Ramos (cell line): Measurements from ENCODE around the gene TSHZ2.

Source experiments
- in situ Hi-C: fragments of 300-500 bp; cut with MboI; formaldehyde crosslinking; loops from one replicate; pipeline ENCODE4 v1.14.3; 2022; ENCODE audit warnings: low sequenced_read_pairs; ENCODE audit not compliant: unreplicated experiment

Gene TSHZ2

DNA sequence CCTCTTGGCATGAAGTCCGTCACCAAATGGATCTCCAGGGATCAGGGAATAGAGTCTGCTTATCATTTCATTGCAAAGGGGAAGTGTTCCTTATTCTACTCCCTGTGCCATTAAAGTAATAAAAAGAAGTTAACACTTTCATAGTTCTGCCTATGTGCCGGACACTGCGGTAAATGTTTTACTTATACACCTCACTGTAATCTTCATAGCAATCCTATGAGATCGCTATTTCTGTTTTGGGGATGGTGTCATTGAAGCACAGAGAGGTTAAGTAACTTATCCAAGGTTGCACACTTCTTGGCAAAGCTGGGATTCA, 177.7 kb downstream of the TSHZ2 start:
- in situ Hi-C loops: no loop called here

GRCh38 chr20:53150532-53150931, 178.4 kb downstream of the TSHZ2 start:
- in situ Hi-C loops: no loop called here

- in situ Hi-C loops: no loop called here
Measured at GRCh38 chr20:53152228-53152627, 180.1 kb downstream of the TSHZ2 start.

- in situ Hi-C loops: no loop called here
Measured at GRCh38 chr20:53154540-53154939, 182.4 kb downstream of the TSHZ2 start.

DNA sequence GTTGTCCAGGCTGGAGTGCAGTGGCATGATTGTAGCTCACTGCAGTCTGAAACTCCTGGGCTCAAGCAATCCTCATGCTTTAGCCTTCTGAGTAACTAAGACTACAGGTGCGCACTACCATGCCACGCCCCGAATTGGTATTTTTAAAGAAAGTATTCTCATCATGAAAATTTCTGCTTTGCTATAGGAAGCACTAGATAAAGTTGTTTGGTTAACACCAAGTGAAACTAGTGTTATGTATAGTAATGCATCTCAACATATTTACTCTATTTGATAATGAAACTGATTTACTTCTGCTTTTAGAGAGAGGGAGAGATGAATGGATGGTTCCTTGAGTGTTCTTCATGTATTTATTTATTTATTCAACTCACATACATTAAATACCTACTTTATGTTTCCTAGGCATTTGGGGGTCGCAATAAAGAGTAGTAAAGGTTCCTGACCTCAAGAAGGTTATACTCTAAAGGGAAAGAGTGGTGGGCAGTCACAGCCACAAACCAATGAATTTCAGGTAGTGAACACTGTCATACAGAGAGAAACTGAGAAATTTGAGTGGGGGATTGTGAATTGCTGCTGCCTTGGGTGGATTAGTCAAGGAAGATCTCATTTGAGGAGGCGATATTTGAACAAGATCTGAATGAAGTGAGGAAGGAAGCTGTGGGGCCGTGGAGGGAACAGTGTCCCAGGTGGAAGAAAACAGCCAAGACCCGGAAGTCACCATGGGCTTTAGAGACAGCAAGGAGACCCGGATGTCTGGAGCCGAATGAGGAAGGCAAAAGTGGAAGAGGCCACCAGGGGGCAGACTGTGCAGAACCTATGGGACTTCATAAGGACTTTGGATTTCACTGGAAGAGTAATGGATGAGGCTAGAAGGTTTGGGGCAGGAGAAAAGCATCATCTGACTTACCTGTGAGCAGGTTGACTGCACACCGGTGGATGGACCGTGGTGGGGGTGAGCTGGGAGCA, 185.6 kb downstream of the TSHZ2 start:
- in situ Hi-C loops: no loop called here

DNA sequence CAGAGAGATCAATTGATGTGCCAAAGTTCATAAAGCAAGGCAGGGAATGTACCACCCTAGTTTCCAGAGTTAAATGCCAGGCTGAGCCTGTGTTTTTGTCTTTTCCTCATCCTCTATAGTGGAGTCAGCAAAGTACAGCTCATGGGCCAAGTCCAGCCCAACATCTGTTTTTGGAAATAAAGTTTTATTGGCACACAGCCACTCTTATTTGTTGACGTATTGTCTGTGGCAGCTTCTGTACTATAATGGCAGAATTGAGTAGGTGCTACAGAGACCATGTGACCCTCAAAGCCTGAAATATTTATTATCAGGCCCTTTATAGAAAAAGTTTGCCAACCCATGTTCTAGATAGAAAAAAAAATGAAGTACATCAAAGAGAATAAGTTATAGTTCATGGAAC, 187.0 kb downstream of the TSHZ2 start:
- in situ Hi-C loops: no loop called here

DNA sequence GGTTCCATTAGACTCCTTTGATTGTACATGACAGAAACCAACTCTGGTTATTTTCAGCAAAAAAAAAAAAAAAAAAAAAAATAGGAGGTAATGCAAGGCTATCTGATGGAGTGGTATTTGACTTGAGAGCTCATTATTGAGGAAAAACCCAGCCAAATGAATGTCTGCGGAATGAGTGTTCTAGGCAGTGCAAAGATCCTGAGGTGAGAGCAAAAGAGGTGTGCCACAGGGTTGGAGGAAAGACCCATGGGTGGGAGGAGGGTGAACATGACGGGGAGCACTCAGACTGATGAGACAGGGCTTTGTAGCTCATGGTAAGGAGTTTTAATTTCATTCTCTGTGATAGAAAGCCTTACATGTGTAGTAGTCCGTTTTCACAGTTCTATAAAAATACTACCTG, 188.9 kb downstream of the TSHZ2 start:
- in situ Hi-C loops: no loop called here

- in situ Hi-C loops: no loop called here
Measured at GRCh38 chr20:53161473-53161872, 189.3 kb downstream of the TSHZ2 start.

DNA sequence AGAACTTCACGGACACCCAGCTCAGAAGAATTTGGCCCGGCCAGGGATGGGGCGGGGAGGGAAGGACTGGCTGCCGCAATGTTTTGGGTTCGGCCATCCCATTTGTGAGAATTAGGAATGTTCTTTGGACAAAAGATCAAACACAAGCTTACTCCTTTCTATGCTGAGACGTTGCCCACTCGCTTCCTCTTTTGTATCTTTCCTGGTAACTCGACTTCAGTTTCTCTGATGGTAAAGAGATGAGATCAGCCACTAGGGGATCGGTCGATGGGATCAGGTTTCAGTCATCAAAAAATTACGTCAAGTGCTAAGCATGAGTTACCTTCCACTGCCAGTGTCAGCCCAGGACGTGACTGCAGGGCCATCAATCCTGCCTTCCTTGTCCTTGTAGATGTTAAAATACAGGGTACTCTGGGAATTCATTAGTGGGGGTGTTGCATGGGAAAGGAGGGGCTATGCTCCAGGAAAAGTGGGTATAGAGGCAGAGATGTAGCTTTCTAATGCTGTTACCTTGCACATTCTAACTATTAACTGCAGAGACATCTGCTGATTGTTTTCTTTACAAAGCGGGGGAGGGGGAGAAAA, 190.2 kb downstream of the TSHZ2 start:
- in situ Hi-C loops: no loop called here

GRCh38 chr20:53163486-53163885, 191.3 kb downstream of the TSHZ2 start:
- in situ Hi-C loops: no loop called here

- in situ Hi-C loops: no loop called here
Measured at GRCh38 chr20:53164072-53164471, 191.9 kb downstream of the TSHZ2 start.

- in situ Hi-C loops: no loop called here
Measured at GRCh38 chr20:53165452-53165851, 193.3 kb downstream of the TSHZ2 start.

- in situ Hi-C loops: no loop called here
Measured at GRCh38 chr20:53168491-53168890, 196.3 kb downstream of the TSHZ2 start.

GRCh38 chr20:53170196-53170595, 198.0 kb downstream of the TSHZ2 start:
- in situ Hi-C loops: no loop called here

DNA sequence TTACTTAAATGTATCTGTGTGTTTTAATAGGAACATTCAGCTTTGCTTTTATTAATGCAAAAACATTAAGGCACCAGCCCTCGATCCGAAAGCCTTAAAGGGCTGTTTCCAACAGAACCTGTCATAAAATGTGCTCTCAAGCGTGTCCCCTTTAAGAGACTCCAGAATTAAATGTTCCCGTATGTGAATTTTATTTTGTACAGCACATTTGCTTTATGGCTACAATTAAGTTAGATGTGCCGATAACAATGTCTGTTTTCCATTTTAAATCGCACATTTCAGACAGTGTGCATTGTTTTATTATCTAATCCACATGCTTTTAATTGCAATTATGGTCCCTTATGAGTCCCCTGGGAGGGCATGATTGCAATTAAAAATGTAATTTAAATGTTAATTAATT, 198.9 kb downstream of the TSHZ2 start:
- in situ Hi-C loops: no loop called here

- in situ Hi-C loops: no loop called here
Measured at GRCh38 chr20:53174454-53174853, 202.3 kb downstream of the TSHZ2 start.

DNA sequence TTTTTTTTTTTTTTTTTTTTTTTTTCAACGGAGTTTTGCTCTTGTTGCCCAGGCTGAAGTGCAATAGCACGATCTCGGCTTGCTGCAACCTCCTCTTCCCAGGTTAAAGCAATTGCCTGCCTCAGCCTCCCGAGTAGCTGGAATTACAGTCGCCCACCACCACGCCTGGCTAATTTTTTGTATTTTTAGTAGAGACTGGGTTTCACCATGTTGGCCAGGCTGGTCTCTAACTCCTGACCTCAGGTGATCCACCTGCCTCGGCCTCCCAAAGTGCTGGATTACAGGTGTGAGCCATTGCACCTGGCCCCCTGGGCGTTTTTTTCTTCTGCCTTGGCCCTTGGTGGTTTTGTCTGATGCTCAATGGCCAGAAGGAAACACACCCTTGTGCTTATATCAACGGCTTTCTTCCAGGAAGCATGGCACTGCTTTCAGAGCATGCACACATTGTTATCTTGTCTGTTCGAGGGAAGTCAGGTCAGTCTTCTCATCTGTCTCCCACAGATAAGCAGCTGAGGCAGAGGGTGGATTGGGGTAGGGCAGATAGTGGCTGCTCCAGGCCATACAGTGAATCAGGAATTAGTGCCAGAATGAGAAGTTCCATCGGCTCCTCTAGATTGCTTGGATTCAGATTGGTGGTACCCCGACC, 203.1 kb downstream of the TSHZ2 start:
- in situ Hi-C loops: no loop called here

DNA sequence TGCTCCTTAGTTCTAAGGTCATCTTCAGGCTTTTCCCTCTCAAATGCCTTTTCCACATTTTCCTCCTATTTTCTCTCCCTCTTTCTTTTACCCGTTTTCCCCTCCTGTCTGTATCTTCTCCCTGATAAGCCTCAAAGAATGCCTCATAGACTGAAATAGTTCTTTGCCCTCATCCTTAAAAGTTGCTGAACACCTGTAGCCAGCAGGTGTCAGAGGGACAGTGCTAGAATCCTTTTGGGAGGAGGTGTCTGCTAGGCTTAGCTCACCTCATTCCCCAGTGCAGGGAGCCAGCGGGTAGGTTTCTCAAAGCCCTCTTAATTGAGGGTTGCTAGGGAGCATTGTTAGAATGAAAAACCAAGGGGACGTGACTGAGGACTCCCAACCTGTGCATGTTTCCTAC, 204.0 kb downstream of the TSHZ2 start:
- in situ Hi-C loops: no loop called here

- in situ Hi-C loops: no loop called here
Measured at GRCh38 chr20:53177687-53178086, 205.5 kb downstream of the TSHZ2 start.

- in situ Hi-C loops: no loop called here
Measured at GRCh38 chr20:53179749-53180148, 207.6 kb downstream of the TSHZ2 start.

DNA sequence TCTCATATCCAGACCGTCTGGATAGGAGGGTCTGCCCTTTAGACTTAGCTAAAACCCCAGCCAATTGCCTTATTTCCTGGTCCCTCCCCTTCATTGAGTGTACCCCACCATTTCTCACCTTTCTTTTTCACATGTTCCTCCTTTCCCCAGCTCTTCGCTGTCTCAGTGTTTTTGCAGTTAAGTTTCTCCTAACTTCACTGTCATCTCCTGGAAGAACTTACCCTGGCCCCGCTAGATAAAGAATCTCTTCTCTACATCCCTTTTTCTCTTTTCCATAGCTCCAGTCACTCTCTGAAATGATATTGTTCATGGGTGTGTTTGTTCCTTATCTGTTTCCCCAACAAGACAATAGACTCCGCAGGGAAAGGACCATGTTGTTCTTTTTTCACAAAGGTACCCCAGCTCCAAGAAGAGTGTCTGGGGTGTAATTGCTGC, 208.8 kb downstream of the TSHZ2 start:
- in situ Hi-C loops: no loop called here
